ENCODE measurements around the gene AGBL3.

The AGBL3 gene

DNA sequence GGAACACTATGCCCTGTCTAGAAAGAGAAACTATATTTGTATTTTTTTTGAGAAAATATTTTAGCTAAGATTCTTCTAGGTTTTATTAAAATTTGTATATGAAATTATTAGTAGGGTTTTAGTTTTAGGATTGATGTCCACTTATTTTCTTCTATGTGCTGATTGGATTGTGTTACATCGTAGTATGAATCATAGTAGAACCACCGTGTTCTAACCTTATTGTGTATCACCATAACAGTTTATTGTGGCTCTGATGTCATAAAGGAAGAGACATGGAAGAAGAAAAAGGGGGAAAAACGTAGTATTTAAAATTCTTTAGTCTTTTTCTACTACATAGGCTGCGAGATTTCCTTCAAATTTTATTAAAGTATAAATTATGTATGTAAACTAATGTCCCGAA is 1.9 kb downstream of the AGBL3 start:
- TF ChIP-seq, protein P1, sequence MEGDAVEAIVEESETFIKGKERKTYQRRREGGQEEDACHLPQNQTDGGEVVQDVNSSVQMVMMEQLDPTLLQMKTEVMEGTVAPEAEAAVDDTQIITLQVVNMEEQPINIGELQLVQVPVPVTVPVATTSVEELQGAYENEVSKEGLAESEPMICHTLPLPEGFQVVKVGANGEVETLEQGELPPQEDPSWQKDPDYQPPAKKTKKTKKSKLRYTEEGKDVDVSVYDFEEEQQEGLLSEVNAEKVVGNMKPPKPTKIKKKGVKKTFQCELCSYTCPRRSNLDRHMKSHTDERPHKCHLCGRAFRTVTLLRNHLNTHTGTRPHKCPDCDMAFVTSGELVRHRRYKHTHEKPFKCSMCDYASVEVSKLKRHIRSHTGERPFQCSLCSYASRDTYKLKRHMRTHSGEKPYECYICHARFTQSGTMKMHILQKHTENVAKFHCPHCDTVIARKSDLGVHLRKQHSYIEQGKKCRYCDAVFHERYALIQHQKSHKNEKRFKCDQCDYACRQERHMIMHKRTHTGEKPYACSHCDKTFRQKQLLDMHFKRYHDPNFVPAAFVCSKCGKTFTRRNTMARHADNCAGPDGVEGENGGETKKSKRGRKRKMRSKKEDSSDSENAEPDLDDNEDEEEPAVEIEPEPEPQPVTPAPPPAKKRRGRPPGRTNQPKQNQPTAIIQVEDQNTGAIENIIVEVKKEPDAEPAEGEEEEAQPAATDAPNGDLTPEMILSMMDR (conservative IDR thresholded peaks at IDR 0.05; ENCODE audit: low read depth): no peak
- no peak overlapping the region for H3K27ac ChIP-seq
- no peak for DNase-seq (ENCODE audit: low spot score)
- ChIA-PET POLR2A (ENCODE audit: low non-redundant PET) (no interaction called here), CTCF (interaction anchor here (0.7 kb wide), 1 partner anchor 9 kb away, joined by 3 read pairs; no protein-coding TSS in a partner anchor)

DNA sequence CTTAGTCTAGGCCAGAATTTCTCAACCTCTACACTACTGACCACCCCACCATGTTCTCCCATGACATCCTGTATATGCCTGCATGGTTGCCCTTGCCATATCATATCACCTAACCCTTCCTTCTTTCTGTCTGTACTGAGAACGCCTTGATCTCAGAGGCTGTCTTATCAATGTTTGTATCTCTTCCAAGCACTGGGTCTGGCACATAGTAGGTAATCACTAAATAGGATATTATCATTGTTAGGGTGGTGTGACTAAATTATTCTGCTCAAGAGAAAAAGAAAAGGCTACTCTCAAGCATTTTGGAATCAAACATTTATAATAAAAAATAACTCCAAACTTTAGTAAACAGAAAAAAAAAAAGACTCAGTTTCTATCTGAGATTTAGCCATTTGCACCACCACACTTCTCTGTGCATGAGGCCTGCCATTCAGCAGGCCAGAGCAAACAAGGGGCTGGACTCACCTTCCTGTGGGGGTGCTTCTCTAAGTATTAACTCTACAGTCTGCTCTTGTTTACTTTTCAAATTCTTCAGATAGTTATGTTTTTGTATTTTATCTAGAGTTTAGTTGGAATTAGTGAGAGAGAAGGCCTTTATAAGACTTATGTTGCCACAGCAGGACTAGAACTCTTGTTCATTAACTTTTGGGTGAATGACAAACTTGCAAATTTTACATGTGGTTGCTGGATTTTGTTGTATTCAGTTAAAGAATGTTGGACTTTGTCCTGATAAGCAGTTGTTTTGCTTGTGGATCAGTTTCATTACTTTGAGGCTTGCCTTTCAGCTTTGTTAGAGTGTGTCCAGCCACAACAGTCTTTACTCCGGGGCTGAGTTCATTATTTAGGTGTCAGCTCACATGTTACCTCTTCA is 5.4 kb downstream of the AGBL3 start:
- ChIA-PET CTCF (interaction anchor here (0.8 kb wide), 1 partner anchor 226 kb away, joined by 5 read pairs; no protein-coding TSS in a partner anchor), POLR2A (ENCODE audit: low non-redundant PET) (no interaction called here)
- H3K27ac ChIP-seq: no peak overlapping the region
- TF ChIP-seq, protein P1 (conservative IDR thresholded peaks at IDR 0.05; ENCODE audit: low read depth): no peak
- DNase-seq (ENCODE audit: low spot score): no peak

DNA sequence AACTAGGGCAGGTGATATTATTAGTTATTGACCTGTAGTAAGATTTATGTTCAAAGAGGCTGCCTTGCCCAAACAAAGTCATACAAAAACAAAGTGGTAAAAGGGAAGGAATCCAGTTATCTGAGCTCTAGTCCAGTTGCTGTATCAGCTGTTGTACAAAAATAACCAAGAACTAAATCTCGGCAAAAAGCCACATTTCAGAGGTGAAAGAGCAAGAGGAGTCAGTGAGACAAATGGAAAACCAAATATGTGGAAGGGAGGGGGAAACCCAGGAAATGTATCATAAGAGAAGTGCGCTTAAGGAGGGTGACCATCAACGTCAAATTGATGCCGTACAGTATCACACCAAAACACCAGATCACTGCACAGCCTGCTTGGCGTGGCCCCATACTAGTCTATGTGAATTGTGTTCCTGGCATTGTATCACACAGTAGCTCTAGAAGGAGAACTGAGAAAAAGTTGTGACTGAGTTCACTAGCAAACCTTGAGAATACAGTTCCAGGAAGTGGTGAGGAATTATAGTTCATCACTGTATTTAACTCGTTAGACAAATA is 6.4 kb downstream of the AGBL3 start:
- POLR2A ChIA-PET (ENCODE audit: low non-redundant PET): no interaction called here
- TF ChIP-seq, protein P1 (conservative IDR thresholded peaks at IDR 0.05; ENCODE audit: low read depth): no peak
- H3K27ac ChIP-seq: no peak overlapping the region
- CTCF ChIA-PET: interaction anchor here (0.8 kb wide), 1 partner anchor 225 kb away, joined by 5 read pairs; no protein-coding TSS in a partner anchor
- no peak for DNase-seq (ENCODE audit: low spot score)

DNA sequence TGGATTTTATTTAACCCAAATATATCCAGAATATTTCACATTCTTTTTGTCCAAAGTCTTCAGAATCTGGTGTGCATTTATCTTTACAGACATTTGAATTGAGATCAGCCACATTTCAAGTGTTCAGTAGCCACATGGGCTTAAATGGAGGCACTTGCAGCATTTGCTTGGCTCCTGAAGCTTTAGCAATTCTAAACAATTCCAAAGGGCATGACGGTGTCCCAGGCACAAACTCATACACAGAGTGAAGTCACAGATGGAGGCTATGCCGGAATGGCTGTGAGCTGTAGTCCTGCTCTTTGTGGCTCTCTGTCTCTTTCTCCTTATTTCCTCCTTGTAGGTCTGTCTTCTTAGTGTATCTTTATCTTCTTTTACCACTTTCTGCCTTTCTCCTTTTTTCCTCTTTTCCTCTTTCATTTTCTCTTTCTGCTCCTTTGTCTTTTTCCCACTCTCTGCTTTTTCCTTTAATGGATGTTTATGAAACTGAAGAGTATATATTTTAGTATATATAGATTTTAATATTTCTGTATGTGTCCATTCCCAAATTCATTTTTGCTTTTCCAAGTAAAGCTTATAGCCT is 7.7 kb downstream of the AGBL3 start:
- H3K27ac ChIP-seq: no peak overlapping the region
- ChIA-PET CTCF (no interaction called here), POLR2A (ENCODE audit: low non-redundant PET) (no interaction called here)
- DNase-seq (ENCODE audit: low spot score): no peak
- TF ChIP-seq, protein P1 (conservative IDR thresholded peaks at IDR 0.05; ENCODE audit: low read depth): no peak

DNA sequence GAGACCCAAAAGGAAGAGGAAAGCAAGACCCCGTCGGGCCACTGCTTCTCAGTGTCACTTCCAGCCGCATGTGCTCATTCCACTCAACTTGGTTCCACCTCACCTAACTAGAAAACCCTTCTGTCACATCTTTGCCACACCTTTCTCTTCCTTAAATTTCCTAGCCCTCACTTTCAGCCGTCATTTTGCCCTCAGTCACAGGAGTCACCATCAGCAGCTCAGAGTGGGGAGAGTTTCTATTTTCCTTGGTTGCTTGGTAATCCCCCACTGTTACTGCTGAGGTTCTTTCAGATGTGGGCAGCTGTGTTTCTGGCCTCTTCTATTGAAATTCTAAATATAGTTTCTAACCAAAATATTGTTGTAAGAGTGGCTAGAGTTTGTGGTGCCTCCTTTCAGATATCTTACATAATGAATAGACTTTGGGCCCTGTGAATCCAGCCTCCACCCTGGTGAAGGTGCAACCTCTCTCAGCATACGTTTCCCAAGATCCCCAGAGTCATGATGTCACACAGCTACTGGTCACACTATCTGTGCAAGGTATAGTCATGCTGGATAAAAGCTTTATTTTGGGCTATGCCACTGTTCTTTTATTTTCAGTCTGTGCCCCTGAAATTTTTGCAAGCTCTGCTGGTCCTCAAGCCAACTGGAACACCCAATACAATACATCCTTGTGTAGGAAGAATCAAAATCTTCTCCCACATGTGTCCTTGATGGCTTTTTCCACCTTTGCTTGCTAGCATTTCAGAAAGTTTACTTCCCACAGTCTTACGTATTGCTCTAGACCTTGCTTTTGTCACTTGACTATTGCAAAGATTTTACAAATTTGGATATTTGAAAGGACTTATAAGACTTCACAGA is 9.2 kb downstream of the AGBL3 start:
- no peak for DNase-seq (ENCODE audit: low spot score)
- CTCF ChIA-PET: no interaction called here
- TF ChIP-seq, protein P1 (conservative IDR thresholded peaks at IDR 0.05; ENCODE audit: low read depth): no peak
- POLR2A ChIA-PET (ENCODE audit: low non-redundant PET): no interaction called here
- no peak overlapping the region for H3K27ac ChIP-seq

DNA sequence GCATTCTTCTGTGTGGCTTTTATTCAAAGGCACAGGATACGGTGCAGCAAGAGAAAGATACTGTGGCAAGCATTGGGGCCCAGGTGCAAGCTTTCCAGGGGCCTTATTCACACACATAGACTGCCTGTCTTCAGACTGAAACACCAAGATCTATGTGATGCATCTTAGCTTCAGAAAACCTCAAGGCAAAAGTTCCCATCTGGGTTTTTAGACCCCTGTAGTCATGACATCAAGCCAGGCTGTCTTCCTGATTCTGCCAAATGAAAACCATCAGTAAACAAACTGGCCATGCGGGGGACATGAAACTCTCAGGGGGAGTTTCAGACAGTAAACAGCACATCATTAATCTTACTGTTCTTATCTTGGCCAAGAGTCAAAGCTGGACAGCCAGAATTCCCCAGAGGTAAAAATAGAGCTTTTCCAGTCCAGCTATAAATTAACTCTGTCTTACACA is 9.8 kb downstream of the AGBL3 start:
- ChIA-PET CTCF (interaction anchor here (0.9 kb wide), 1 partner anchor 10 kb away, joined by 5 read pairs; the partner anchor contains the start of gene AGBL3), POLR2A (ENCODE audit: low non-redundant PET) (no interaction called here)
- TF ChIP-seq, protein P1 (conservative IDR thresholded peaks at IDR 0.05; ENCODE audit: low read depth): no peak
- no peak for DNase-seq (ENCODE audit: low spot score)
- no peak overlapping the region for H3K27ac ChIP-seq
